HEK293 (cell line): Measurements from ENCODE around the gene SUDS3.
A peak's percentile ranks its signal among the peaks of the same experiment; 100 is the strongest.

Source experiments
- CTCF ChIA-PET: fragments of 350-600 bp; formaldehyde crosslinking; extraction: SDS; loops from one replicate; lab custom pipeline; 2021; ENCODE audit warnings: antibody characterized with exemption; lab: Yijun Ruan, JAX
- POLR2A ChIA-PET: fragments of 300-600 bp; formaldehyde crosslinking; extraction: SDS; loops from one replicate; lab custom pipeline; 2020; ENCODE audit warnings: antibody characterized with exemption, inconsistent platforms; lab: Yijun Ruan, JAX
- H3K27ac ChIP-seq: fragments of 200-500 bp; sonication (Bioruptor generic); 2 replicates; pipeline ENCODE4 v1.5.1; 2014; ENCODE audit warnings: low read depth, low read length, control low read depth, inconsistent platforms; ENCODE audit errors: extremely low read depth
- H3K36me3 ChIP-seq, 2 experiments: fragments of 200-500 bp in 1 of 2; sonication (Bioruptor generic) in 1 of 2; 1 replicate in 1 of 2; 2 replicates in 1 of 2; pipeline ENCODE4 v1.5.1; 2014 to 2017; ENCODE audit warnings: inconsistent platforms in 2 of 2, low read length in 2 of 2; ENCODE audit not compliant: control insufficient read depth in 2 of 2, insufficient read depth in 1 of 2
- H3K4me1 ChIP-seq: fragments of 200-500 bp; sonication (Bioruptor generic); 2 replicates; pipeline ENCODE4 v1.5.1; 2014; ENCODE audit warnings: mild to moderate bottlenecking, low read length, inconsistent platforms; ENCODE audit not compliant: control insufficient read depth, insufficient read depth
- H3K4me3 ChIP-seq: 2 replicates; pipeline ENCODE4 v1.5.1; 2011; ENCODE audit warnings: low read depth, mild to moderate bottlenecking, control low read depth, low read length, moderate library complexity
- H3K9me3 ChIP-seq: fragments of 200-500 bp; sonication (Bioruptor generic); 2 replicates; pipeline ENCODE4 v1.5.1; 2014; ENCODE audit warnings: low read depth, low read length, inconsistent platforms; ENCODE audit not compliant: control insufficient read depth, insufficient read depth
- FEZF1 ChIP-seq: fragments of 450-650 bp; formaldehyde crosslinking; IDR thresholded peaks from 2 replicates; pipeline ENCODE4 v1.5.1; 2016; ENCODE audit warnings: missing biosample characterization, missing genetic modification characterization
- KLF1 ChIP-seq: fragments of 450-650 bp; formaldehyde crosslinking; IDR thresholded peaks from 2 replicates; pipeline ENCODE4 v1.5.1; 2016; ENCODE audit warnings: missing biosample characterization, missing genetic modification characterization
- KLF9 ChIP-seq: fragments of 450-650 bp; formaldehyde crosslinking; IDR thresholded peaks from 2 replicates; pipeline ENCODE4 v1.5.1; 2016; ENCODE audit warnings: missing biosample characterization, missing genetic modification characterization, low read depth
- OSR2 ChIP-seq: fragments of 450-650 bp; formaldehyde crosslinking; IDR thresholded peaks from 2 replicates; pipeline ENCODE4 v1.5.1; 2016; ENCODE audit warnings: missing biosample characterization, missing genetic modification characterization
- SP2 ChIP-seq: fragments of 450-650 bp; formaldehyde crosslinking; IDR thresholded peaks from 2 replicates; pipeline ENCODE4 v1.5.1; 2016; ENCODE audit warnings: missing biosample characterization, missing genetic modification characterization
- ZNF10 ChIP-seq: fragments of 450-650 bp; formaldehyde crosslinking; IDR thresholded peaks from 2 replicates; pipeline ENCODE4 v1.5.1; 2017; ENCODE audit warnings: missing biosample characterization, missing genetic modification characterization
- ZNF366 ChIP-seq: fragments of 450-650 bp; formaldehyde crosslinking; conservative IDR thresholded peaks from 2 replicates; pipeline ENCODE4 v1.5.1; 2016; ENCODE audit warnings: missing biosample characterization, missing genetic modification characterization
- ZNF37A ChIP-seq: fragments of 450-650 bp; IDR thresholded peaks from 2 replicates; pipeline ENCODE4 v1.5.1; 2018; ENCODE audit warnings: missing biosample characterization, missing genetic modification characterization
- ZNF510 ChIP-seq: fragments of 450-650 bp; formaldehyde crosslinking; IDR thresholded peaks from 2 replicates; pipeline ENCODE4 v1.5.1; 2018; ENCODE audit warnings: mild to moderate bottlenecking, missing genetic modification characterization, missing biosample characterization; ENCODE audit not compliant: insufficient replicate concordance
- ZNF544 ChIP-seq: fragments of 450-650 bp; formaldehyde crosslinking; IDR thresholded peaks from 2 replicates; pipeline ENCODE4 v1.5.0; 2017; ENCODE audit warnings: missing biosample characterization, missing genetic modification characterization
- ZNF549 ChIP-seq: fragments of 450-650 bp; IDR thresholded peaks from 2 replicates; pipeline ENCODE4 v1.5.1; 2018; ENCODE audit warnings: missing biosample characterization, missing genetic modification characterization, mild to moderate bottlenecking, inconsistent platforms, moderate library complexity
- ZNF558 ChIP-seq: fragments of 450-650 bp; formaldehyde crosslinking; IDR thresholded peaks from 2 replicates; pipeline ENCODE4 v1.5.1; 2016; ENCODE audit warnings: missing biosample characterization, missing genetic modification characterization
- ZNF561 ChIP-seq: fragments of 450-650 bp; IDR thresholded peaks from 2 replicates; pipeline ENCODE4 v1.5.1; 2018; ENCODE audit warnings: missing biosample characterization, missing genetic modification characterization, borderline replicate concordance
- ZNF596 ChIP-seq: fragments of 450-650 bp; IDR thresholded peaks from 2 replicates; pipeline ENCODE4 v1.5.0; 2018; ENCODE audit warnings: missing biosample characterization, mild to moderate bottlenecking, missing genetic modification characterization, moderate library complexity
- ZNF629 ChIP-seq: fragments of 450-650 bp; formaldehyde crosslinking; IDR thresholded peaks from 2 replicates; pipeline ENCODE4 v1.5.1; 2017; ENCODE audit warnings: missing biosample characterization, missing genetic modification characterization
- ZNF701 ChIP-seq: fragments of 450-650 bp; formaldehyde crosslinking; IDR thresholded peaks from 2 replicates; pipeline ENCODE4 v1.5.1; 2016; ENCODE audit warnings: missing biosample characterization, missing genetic modification characterization
- ZNF747 ChIP-seq: fragments of 450-650 bp; formaldehyde crosslinking; IDR thresholded peaks from 2 replicates; pipeline ENCODE4 v1.5.1; 2016; ENCODE audit warnings: missing biosample characterization, missing genetic modification characterization
- ZSCAN30 ChIP-seq: fragments of 450-650 bp; IDR thresholded peaks from 2 replicates; pipeline ENCODE4 v1.5.1; 2018; ENCODE audit warnings: missing biosample characterization, mild to moderate bottlenecking, missing genetic modification characterization, moderate library complexity
- TF ChIP-seq, protein P1 (sequence below): fragments of 450-650 bp; formaldehyde crosslinking; IDR thresholded peaks from 2 replicates; pipeline ENCODE4 v1.5.1; 2017; ENCODE audit warnings: missing biosample characterization, missing genetic modification characterization
- TF ChIP-seq, protein P2 (sequence below): fragments of 450-650 bp; formaldehyde crosslinking; IDR thresholded peaks from 2 replicates; pipeline ENCODE4 v1.5.1; 2016; ENCODE audit warnings: missing biosample characterization, missing genetic modification characterization, low read depth
- TF ChIP-seq, protein P3 (sequence below): fragments of 450-650 bp; formaldehyde crosslinking; IDR thresholded peaks from 2 replicates; pipeline ENCODE4 v1.5.1; 2016; ENCODE audit warnings: missing biosample characterization, missing genetic modification characterization
- TF ChIP-seq, protein P4 (sequence below): fragments of 450-650 bp; formaldehyde crosslinking; IDR thresholded peaks from 2 replicates; pipeline ENCODE4 v1.5.1; 2016; ENCODE audit warnings: missing biosample characterization, missing genetic modification characterization
- TF ChIP-seq, protein P5 (sequence below): fragments of 450-650 bp; formaldehyde crosslinking; IDR thresholded peaks from 2 replicates; pipeline ENCODE4 v1.5.1; 2016; ENCODE audit warnings: missing biosample characterization, missing genetic modification characterization
- TF ChIP-seq, protein P6 (sequence below): fragments of 450-650 bp; formaldehyde crosslinking; IDR thresholded peaks from 2 replicates; pipeline ENCODE4 v1.5.1; 2017; ENCODE audit warnings: missing biosample characterization, missing genetic modification characterization
- TF ChIP-seq, protein P7 (sequence below): fragments of 450-650 bp; formaldehyde crosslinking; IDR thresholded peaks from 2 replicates; pipeline ENCODE4 v1.5.1; 2016; ENCODE audit warnings: missing biosample characterization, missing genetic modification characterization

Gene SUDS3

DNA sequence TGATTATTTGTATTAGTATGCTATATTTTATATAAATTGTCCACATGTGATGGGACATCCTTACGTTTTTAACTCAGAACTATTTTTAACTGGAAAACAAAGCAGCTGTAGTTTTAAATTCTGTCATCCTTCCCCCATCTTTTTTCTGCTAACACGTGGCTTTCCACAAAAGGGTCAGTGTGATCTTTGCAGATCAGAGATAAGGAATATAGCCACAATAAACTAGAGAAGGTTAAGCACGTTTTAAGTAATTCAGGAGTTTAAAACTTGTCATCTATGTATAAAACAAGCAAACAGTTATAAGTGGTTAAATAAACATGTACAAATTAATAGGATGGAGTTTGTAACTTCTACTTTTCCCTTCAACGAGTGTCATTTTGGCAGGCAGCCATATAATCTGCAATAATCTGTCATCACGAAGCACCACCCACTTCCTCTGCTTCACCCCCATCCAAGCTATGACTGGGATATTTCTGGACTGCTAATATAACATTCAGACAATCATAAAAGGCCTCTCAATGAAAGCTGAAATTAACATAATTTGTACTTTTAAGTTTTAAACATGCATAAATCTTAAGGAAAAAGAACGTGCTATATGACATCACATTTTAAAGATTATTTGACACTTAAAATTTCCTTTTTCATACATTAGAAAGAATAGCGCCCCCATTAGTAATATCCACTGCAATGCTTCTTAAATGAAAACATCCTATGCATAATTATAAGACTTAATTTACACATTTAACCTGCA is 18.9 kb upstream of the SUDS3 start:
- Histone ChIP-seq H3K4me1 (peaks cover 6% of the 10 kb centered on the region; the same call in 1 of the 2 replicates), H3K4me3 (no peak overlapping the region), H3K9me3 (no peaks in the 10 kb centered on the region), H3K36me3 (no peaks in the 10 kb centered on the region), H3K27ac (no peak overlapping the region)
- ChIA-PET POLR2A (interaction anchor here (0.6 to 1.5 kb wide), 3 partner anchors 15 to 219 kb away, joined by 3 to 8 read pairs (median 6); partner anchors contain the start of genes SUDS3 and TAOK3), CTCF (interaction anchor here (0.6 to 5.0 kb wide), 7 partner anchors 9 to 176 kb away, joined by 3 to 40 read pairs (median 3); partner anchors contain the start of gene SUDS3)
- TF ChIP-seq ZNF561 (tag by site-specific recombination) (peak; percentile 78), ZNF596 (tag by site-specific recombination) (0 out of 2 replicates have a peak, but pooled peaks have one; percentile 14), SP2 (tag by site-specific recombination) (0 out of 2 replicates have a peak, but pooled peaks have one; percentile 7), ZNF366 (tag by site-specific recombination) (0 out of 2 replicates have a peak, but pooled peaks have one; percentile 19), ZSCAN30 (tag by site-specific recombination) (0 out of 2 replicates have a peak, but pooled peaks have one; percentile 48), OSR2 (tag by site-specific recombination) (peak; percentile 92), ZNF37A (tag by site-specific recombination) (peak; percentile 13; the same call in 1 of the 2 replicates), ZNF10 (tag by site-specific recombination) (peak; percentile 86), ZNF558 (tag by site-specific recombination) (peak; percentile 33; the same call in 1 of the 2 replicates), ZNF549 (no peak), ZNF629 (tag by site-specific recombination) (peak; percentile 61), FEZF1 (tag by site-specific recombination) (peak; percentile 97), ZNF747 (tag by site-specific recombination) (no peak), KLF1 (tag by site-specific recombination) (peak; percentile 51; the same call in 1 of the 2 replicates), ZNF701 (tag by site-specific recombination) (no peak), ZNF544 (no peak), KLF9 (tag by site-specific recombination) (peak; percentile 20; the same call in 1 of the 2 replicates), ZNF510 (tag by site-specific recombination) (peak; percentile 15)
- TF ChIP-seq, protein P1, sequence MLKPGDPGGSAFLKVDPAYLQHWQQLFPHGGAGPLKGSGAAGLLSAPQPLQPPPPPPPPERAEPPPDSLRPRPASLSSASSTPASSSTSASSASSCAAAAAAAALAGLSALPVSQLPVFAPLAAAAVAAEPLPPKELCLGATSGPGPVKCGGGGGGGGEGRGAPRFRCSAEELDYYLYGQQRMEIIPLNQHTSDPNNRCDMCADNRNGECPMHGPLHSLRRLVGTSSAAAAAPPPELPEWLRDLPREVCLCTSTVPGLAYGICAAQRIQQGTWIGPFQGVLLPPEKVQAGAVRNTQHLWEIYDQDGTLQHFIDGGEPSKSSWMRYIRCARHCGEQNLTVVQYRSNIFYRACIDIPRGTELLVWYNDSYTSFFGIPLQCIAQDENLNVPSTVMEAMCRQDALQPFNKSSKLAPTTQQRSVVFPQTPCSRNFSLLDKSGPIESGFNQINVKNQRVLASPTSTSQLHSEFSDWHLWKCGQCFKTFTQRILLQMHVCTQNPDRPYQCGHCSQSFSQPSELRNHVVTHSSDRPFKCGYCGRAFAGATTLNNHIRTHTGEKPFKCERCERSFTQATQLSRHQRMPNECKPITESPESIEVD (tag by site-specific recombination), result peak; percentile 94
- TF ChIP-seq, protein P2, sequence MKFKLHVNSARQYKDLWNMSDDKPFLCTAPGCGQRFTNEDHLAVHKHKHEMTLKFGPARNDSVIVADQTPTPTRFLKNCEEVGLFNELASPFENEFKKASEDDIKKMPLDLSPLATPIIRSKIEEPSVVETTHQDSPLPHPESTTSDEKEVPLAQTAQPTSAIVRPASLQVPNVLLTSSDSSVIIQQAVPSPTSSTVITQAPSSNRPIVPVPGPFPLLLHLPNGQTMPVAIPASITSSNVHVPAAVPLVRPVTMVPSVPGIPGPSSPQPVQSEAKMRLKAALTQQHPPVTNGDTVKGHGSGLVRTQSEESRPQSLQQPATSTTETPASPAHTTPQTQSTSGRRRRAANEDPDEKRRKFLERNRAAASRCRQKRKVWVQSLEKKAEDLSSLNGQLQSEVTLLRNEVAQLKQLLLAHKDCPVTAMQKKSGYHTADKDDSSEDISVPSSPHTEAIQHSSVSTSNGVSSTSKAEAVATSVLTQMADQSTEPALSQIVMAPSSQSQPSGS (tag by site-specific recombination), result peak; percentile 58
- TF ChIP-seq, protein P3, sequence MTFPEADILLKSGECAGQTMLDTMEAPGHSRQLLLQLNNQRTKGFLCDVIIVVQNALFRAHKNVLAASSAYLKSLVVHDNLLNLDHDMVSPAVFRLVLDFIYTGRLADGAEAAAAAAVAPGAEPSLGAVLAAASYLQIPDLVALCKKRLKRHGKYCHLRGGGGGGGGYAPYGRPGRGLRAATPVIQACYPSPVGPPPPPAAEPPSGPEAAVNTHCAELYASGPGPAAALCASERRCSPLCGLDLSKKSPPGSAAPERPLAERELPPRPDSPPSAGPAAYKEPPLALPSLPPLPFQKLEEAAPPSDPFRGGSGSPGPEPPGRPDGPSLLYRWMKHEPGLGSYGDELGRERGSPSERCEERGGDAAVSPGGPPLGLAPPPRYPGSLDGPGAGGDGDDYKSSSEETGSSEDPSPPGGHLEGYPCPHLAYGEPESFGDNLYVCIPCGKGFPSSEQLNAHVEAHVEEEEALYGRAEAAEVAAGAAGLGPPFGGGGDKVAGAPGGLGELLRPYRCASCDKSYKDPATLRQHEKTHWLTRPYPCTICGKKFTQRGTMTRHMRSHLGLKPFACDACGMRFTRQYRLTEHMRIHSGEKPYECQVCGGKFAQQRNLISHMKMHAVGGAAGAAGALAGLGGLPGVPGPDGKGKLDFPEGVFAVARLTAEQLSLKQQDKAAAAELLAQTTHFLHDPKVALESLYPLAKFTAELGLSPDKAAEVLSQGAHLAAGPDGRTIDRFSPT (tag by site-specific recombination), result peak; percentile 40; the same call in 1 of the 2 replicates
- TF ChIP-seq, protein P4, sequence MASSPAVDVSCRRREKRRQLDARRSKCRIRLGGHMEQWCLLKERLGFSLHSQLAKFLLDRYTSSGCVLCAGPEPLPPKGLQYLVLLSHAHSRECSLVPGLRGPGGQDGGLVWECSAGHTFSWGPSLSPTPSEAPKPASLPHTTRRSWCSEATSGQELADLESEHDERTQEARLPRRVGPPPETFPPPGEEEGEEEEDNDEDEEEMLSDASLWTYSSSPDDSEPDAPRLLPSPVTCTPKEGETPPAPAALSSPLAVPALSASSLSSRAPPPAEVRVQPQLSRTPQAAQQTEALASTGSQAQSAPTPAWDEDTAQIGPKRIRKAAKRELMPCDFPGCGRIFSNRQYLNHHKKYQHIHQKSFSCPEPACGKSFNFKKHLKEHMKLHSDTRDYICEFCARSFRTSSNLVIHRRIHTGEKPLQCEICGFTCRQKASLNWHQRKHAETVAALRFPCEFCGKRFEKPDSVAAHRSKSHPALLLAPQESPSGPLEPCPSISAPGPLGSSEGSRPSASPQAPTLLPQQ (tag by site-specific recombination), result 0 out of 2 replicates have a peak, but pooled peaks have one; percentile 43
- TF ChIP-seq, protein P5, sequence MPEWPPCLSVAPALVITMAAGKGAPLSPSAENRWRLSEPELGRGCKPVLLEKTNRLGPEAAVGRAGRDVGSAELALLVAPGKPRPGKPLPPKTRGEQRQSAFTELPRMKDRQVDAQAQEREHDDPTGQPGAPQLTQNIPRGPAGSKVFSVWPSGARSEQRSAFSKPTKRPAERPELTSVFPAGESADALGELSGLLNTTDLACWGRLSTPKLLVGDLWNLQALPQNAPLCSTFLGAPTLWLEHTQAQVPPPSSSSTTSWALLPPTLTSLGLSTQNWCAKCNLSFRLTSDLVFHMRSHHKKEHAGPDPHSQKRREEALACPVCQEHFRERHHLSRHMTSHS (tag by site-specific recombination), result peak; percentile 34; the same call in 1 of the 2 replicates
- TF ChIP-seq, protein P6, sequence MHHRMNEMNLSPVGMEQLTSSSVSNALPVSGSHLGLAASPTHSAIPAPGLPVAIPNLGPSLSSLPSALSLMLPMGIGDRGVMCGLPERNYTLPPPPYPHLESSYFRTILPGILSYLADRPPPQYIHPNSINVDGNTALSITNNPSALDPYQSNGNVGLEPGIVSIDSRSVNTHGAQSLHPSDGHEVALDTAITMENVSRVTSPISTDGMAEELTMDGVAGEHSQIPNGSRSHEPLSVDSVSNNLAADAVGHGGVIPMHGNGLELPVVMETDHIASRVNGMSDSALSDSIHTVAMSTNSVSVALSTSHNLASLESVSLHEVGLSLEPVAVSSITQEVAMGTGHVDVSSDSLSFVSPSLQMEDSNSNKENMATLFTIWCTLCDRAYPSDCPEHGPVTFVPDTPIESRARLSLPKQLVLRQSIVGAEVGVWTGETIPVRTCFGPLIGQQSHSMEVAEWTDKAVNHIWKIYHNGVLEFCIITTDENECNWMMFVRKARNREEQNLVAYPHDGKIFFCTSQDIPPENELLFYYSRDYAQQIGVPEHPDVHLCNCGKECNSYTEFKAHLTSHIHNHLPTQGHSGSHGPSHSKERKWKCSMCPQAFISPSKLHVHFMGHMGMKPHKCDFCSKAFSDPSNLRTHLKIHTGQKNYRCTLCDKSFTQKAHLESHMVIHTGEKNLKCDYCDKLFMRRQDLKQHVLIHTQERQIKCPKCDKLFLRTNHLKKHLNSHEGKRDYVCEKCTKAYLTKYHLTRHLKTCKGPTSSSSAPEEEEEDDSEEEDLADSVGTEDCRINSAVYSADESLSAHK, result 0 out of 2 replicates have a peak, but pooled peaks have one; percentile 58
- TF ChIP-seq, protein P7, sequence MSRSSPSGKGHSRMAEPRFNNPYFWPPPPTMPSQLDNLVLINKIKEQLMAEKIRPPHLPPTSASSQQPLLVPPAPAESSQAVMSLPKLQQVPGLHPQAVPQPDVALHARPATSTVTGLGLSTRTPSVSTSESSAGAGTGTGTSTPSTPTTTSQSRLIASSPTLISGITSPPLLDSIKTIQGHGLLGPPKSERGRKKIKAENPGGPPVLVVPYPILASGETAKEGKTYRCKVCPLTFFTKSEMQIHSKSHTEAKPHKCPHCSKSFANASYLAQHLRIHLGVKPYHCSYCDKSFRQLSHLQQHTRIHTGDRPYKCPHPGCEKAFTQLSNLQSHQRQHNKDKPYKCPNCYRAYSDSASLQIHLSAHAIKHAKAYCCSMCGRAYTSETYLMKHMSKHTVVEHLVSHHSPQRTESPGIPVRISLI (tag by site-specific recombination), result peak; percentile 61; the same call in 1 of the 2 replicates
